Smooth muscle cell of the brain vasculature (primary cell): ENCODE measurements around the gene BSND.

Experiments used
- DNase-seq: peaks from one replicate; pipeline ENCODE4 v3.0.0-alpha.2; 2012; ENCODE audit warnings: low read depth, low spot score

The BSND gene

DNA sequence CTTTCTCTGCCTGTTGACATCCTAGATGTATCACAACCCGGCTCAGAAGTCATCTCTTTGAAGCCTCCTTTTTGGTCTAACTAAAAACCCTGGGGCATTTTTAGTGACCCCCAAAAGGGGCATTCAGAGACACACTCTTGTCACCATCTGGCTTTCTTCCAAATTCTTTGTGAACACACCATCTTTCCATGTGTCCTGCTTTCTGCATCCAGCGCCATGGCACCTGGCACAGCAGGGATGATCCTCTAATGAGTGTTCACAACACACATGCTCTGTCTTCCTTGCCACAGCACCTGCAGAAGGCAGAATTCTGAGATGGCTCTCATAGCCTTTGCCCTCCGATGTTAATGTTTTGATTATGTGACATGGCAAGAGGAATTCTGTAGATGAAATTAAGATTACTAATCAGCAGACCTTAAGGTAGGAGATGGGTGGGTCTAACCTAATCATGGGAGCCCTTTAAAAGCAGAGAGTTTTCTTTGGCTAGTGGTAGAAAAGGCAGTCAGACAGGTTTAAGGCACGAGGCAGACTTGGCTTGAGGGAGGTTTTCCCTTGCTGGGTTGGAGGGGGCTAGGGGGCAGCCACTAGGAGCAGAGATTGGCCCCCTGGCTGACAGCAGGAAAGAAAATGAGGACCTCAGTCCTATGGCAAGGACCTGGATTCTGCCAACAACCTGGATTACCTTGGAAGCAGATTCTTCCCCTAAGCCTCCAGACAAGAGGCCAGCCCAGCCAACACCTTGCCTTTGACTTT, 23.2 kb upstream of the BSND start:
- DNase-seq, result no peak

DNA sequence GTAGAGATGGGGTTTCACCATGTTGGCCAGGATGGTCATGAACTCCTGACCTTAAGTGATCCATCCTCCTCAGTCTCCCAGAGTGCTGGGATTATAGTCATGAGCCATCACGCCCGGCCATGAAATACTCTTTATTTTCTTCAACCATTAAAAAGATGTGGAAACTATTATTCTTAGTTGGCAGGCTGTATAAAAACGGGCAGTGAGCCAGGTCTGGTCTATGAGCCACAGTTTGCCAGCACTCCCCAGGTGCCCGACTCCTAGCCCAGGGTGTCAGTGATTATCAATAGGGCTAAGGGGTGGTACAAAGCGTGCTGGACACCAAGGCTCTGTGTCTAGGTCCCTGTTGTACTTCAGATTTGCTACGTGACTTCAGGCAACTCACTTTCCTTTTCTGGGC, 22.0 kb upstream of the BSND start:
- no peak for DNase-seq

DNA sequence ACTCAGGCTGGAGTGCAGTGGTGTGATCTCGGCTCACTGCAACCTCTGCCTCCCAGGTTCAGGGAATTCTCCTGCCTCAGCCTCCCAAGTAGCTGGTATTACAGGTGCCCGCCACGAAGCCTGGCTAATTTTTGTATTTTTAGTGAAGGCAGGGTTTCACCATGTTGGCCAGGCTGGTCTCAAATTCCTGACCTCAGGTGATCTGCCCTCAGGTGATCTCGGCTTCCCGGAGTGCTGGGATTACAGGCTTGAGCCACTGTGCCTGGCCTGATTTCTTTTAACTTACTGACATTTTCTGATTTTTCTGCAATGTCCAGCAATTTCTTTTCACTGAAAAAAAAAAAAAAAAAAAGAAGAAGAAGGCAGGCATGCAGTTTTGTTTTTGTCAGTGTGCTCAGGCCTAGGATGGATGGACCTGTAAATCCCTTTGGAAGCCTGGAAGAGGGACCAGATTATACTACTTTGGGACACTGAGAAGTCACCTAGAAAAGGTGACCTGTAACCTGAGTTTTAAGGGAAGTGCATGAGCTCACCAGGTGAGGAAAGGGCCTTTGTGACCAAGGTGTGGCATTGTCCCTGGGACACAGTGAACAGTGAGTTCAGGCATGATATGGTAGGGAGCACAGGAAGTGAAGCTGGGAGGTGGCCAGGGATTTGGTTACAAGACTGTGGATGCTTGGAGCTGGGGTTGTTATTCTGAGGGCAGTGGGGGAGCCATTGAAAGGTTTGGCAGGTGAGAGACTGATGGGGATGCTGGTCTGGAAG, 21.0 kb upstream of the BSND start:
- no peak for DNase-seq

DNA sequence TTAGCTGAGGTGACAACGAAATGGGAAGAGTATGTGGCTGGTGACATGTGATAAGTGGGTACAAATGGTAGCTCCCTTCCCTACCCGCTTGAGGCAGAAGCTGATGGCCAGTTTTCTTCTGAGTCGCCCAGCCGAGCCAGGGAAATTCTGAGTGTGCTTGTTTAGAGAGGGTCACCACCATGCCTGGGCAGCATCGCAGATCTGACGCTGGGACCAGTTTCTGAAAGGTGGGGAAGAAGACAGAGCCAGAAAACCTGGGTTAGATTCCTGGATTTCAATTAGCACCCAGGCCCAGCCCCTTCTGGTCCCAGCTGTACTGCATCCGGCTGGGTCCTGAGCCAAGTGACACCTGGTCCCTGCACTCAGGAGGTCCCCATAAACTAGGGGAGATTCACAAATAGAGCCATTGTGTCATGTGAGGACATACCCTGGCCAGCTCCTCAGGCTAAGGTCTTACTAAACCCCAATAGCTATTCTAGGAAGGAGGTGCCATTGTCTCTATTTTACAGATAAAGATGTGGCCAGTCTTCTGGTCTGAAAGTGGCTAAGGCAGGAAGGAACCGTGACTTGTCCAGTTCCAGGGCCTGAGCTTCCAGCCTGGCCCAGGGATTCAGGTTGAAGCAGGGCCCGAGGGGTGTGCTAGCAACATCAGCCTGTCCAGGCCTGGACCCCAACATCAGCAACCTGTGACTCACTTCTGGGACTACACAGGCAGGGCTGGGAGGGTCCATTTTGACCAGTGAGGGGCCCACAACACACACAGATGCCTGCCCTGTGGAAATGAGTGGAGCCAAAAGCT, 20.0 kb upstream of the BSND start:
- no peak for DNase-seq

DNA sequence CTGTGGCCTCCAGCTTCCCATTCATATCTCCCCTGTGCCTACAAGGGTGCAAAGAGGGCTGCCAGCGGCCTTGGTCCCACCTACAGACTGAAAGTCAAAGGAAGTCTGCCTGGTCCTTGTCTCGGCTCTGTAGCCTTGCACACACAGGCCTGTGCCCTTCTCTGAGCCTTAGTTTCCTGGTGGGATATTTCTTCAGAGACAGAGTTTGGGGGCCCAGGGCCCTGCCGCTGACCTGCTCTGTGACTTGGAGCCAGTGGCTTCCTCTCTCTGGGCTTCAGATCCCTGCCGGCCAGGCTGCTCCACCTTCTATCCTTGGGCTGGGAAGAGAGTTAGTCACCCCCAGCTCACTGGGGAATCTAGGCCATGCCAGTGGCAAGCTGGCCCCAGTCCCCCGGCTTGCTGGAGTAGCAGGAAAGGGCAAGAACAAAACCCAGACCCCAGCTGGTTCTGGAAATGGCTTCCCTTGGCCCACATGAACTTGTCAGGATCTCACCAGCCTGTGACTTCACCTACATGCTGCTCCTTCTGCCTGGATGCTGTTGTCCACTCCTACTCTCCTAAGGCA, 19.3 kb upstream of the BSND start:
- DNase-seq, result no peak

DNA sequence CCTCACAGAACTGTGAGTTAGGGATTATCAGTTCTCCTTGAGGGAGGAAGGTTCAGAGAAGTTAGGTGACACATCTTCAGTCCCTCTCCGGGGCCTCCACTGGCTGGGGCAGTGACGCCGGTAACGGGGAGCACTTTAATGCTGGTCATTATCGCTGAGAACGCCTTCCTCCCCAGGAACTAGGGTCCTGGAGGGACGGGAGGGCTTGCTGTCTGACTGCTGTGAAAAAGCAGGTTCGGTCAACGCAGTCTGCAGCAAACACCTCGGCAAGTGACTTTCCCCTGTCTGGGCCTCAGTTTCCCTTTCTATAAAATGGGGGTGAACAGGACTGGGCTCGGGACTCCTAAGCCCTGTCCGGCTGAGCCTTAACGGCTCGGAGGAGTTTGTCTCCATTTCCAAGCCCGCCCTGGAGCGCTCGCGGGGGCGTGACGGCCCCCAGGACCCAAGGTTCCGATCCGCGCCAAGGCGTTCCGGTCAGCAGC, 18.6 kb upstream of the BSND start:
- no peak for DNase-seq

DNA sequence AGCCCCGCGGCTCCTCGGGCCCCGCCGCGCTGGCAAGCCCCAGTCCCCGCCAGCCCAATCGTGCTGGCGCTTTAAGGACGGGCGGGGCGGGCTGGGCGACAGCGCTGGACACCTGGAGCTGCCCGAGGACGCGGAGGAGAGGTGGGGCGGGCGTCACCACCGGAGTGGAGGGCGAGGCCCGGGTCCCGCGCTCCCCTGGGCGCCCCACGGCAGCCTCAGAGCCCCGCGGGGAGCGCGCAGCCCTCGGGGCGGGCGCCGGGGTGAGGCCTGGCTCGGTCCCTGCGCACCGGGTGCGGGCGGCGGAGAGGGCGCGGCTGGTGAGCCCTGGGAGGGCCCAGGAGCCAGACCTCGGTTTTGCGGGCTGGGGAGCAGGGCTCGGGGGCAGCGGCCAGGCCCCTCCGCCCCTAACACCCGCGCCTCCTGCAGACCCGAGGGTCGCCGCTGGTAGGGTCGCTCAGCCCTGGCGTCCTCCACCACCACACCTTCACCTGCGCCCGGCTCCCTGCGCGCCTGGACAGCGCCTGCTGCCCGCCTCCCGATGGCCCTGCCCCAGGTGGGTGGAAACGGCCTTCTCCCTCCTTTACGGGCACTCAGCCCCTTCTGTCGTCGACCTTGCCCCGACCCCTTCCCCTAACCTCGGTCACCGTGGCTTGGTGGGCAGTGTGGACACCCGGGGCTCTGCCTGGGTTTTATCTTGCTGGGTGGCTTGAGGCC, 18.0 kb upstream of the BSND start, which contains the start of gene TMEM61:
Gene TMEM61, plus strand, starts transcription at position 101 of the 714 bp plus-strand sequence. Its CDS starts 438 bp downstream, at position 539.
- DNase-seq, result no peak

DNA sequence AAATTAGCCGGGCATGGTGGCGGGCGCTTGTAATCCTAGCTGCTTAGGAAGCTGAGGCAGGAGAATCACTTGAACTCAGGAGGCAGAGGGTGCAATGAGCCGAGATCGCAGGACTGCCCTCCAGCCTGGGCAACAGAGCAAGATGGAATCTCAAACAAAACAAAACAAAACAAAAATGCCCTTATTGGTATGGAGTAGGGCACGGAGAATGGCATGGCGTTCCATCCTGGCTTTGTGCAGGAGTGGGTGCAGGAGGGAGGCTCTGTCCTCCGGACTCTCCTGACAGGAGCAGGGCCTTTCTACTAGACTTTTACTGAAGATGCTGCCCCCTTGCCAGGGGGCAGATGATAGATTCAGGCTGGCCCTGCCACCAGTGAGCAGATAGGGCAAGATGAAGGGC, 17.3 kb upstream of the BSND start:
- no peak for DNase-seq

DNA sequence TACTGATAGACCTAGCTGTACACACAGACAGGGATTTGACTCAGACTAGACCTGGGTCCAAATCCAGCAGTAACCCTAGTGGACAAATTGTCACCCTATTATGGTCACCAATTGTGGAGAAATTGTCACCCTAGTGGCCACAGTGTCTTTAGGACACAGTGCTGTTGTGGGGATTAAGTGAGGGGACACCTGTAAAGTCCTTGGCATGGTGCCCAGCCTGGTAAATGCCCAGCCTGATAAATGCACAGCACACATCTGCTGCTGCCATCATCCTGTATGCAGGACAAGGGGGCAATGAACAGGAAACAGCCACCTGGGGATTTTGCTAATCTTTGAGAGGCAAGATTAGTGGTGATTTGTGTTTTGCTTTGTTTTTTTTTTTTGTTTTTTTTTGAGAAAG, 16.0 kb upstream of the BSND start:
- no peak for DNase-seq

DNA sequence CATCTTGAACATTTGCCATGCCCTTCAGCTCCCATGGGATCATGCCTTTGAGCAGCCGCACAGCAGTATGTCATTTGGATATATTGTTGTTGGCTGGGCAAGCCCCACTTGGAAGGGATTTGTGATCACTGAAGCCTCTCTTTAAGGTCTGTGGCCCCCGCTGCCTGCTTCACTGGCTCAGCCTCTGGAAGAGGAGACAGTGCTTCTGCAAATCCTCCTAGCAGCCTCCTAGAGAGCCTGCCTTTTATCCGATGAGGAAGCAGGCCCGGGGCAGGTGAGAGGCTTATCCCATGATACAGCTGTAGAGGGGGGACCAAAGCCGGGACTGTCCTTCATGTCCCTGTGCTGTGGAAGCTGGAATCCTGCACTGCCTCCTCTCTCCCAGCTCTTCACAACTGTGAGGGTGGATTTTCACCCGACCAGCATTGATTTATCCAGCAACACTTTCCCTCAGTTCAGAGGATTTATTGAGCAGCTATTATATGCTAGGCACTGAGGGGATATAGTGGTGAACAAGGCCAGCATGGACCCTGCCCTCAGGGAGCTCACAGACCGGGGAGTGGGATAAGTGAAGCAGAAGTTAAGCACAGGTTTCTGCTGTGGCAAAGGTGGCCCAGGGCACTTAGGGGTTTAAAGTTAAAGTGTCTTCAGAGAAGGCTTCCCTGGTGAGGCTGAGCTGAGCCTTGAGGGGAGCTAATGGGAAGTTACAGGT, 14.4 kb upstream of the BSND start:
- peak; percentile 10 for DNase-seq

DNA sequence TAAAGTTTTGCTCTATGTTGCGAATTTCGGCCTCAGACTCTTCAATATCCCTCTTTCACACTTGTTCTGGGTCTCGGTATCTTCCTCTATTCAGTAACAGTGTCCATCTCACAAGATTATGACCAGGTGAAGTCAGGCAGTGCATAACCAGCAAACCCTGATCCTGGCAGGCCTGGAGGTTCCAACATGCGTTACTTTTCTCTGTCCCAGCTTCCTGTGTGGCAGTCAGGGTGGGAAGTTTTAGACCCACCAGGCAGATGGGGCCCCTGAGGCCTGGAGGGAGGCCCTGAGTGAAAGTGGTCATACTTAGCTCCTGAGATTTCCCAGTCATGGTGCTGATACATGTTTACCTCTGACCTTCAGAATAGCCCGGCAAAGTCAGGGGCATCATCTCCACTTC, 13.2 kb upstream of the BSND start:
- no peak for DNase-seq

DNA sequence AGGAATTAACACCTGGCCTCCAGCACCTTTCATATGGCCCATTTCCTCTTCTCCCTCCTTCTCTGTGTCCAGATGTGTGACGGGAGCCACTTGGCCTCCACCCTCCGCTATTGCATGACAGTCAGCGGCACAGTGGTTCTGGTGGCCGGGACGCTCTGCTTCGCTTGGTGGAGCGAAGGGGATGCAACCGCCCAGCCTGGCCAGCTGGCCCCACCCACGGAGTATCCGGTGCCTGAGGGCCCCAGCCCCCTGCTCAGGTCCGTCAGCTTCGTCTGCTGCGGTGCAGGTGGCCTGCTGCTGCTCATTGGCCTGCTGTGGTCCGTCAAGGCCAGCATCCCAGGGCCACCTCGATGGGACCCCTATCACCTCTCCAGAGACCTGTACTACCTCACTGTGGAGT, 12.7 kb upstream of the BSND start:
- DNase-seq, result no peak

DNA sequence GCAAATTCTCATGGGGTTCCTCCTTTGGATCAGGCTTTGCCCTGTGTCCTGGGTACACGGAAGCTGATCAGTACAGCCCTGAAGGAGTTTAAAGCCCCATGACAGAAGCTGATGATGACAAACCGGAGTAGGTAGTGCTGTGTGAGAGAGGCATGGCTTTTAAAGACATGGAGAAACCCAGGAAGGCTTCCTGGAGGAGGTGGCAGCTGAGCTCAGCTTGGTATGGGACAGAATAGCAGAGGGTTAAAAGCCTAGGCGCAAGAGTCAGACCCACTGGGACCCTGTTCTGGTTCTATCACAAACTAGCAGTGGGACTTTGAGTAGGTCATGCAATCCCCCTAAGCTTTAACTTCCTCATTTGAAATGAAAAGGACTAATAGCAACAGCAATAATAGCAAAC, 12.2 kb upstream of the BSND start:
- no peak for DNase-seq

DNA sequence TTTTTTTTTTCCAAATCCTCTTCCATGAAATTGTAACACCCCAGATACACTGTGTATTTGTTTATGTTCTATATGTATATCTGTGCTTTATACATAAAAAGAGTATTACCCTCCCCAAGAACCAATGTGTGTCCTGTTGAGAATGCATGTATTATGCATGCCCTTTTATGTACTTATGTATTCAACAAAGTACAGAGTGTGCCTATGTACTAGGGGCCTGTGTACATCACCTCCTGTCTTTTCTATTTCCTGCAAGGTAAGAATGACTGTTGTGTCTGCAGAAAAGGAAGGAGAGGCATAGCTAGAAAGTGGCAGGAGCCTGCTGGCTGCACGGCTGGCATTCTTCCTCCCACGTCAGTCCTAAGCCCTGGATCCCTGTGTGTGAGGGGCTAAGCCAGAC, 11.3 kb upstream of the BSND start:
- DNase-seq, result no peak

DNA sequence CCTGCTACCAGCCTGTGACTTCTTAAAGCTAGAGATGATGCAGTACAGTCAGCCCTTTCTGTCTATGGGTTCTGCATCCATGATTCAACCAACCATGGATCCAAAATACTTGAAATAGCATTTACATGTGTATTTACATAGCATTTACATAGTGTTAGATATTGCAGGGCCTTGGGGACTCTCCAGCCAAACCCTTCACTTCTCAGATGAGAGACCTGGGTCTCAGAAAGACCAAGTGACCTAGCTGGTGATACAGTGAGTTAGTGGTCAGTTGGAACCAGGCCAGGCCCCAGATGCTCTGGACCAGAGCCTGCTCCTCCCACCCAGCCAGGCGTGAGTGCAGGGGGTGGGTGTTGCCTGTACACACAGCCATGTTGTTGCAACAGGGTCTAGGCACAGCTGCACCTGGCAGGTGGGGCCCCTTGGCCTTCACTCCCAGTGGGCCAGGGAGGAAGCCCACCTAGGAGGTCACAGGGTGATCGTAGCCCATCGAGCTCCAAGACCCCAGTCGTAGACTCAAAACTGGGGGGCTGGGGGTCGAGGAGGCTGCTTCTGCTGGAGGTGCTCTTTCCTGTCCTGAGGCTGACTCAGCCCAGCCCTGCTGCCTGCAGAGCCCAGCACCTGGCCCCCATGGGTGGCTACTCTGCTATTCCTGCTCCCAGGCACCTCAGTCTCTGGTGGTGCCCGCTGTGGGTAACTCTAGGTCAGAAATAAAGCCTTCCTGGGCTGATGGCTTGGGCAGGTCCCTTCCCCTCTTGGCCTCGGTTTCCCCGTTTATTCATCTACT, 10.6 kb upstream of the BSND start:
- no peak for DNase-seq

DNA sequence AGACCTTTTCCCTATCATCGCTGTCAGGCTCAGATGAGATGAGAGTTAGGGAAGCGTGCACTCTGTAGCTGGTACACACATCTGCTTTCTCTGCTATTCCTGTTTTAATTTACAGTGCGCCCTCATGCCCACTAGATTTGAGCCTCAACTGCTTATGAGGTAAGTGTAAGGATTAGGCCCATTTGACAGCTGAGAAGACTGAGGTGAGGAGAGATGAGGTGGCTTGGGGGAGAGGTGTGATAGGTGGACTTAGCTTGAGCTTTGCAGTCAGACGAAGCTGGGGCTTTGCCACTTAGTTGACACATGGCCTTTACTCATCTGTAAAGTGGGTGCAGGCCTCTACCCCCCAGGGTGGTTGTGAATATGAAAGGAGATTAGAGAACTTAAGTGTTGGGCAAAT, 9.8 kb upstream of the BSND start:
- DNase-seq, result no peak

DNA sequence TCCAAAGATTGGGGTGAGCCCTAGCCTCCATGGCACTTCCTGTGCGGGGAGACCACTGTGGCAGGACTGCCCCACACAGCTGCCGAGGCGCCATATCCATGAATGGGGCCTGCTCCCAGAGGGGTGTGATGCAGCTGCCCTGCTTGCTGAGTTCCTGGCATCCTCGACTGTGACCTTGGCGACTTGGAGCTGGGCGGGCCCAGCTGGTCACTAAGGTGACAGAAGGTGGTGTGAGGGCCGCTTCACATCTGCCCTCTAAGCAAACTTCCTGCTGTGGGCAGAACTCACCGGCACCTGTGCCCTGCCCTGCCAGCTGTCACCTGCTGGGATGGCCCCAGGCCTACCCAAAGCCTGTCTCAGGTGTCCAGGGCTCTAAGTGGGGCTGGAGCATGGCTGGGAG, 9.3 kb upstream of the BSND start:
- no peak for DNase-seq

DNA sequence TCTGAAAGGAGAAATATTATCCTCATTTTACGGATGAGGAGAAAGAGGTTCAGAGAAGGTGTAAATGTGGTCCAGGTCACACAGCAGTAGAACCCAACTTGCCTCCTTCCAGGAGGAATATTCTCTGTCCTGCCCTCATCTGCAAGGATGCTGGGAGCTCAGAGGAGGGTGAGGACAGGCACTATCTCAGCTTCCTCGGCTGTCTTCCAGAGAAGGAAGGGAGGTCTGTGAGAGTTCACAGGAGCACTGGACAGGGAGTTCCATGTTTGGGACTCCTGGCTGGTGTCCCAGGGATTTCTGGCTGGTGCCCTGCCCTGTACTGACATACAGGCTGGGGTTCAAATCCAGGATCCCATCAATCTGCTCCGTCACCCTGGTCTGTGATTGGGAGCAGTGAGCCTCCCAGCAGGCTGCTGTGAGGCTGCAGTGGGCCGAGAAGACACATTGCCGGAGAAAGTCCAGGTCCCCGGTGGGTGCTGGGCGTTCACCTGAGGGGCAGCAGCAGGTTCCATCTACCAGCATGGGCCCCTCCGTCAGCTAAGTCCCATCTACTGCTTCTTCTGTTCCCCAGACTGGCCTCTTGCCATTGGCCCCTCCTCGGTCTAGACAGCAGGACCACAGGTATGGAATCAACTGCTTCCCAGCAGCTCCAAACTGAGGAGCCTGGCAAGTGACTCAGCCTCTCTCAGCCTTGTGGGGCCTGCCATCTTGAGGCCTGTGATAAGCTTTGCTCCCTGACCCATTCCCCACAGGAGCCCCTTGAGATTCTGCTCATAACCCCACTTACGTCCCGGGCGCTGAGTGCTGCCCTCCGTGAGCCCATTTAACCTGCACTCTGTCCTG, 8.5 kb upstream of the BSND start:
- no peak for DNase-seq

DNA sequence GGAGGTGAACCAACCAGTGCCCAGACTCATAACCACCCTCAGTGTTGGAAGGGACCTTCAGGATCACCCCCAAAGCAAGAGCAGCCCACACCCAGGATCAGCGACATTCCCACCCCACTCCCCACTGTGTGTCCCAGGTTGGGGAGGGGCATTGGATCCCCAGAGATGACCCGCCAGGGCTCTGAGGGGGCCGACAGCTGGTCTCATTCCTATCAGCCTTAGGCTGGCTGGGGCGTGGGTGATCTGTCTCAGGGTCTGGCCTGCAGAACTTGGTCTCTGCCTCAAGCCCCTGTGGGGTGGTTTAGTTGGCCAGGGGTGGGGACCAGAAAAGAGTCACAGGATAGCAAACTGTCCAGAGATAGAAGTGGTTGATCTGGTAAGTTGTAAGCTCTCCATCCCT, 7.8 kb upstream of the BSND start:
- DNase-seq, result no peak
